ENCODE measurements around the gene PDCL2. TPM values are rescaled to one million over a fixed set of nuclear protein-coding genes. Genes with fewer than 3 reads are reported as not detected.

Gene PDCL2
- polyA plus RNA-seq, 3 donors, result not detected

- Mint-ChIP-seq H3K27me3 (ENCODE audit: low read depth in 3 of 3) (peaks cover 0 to 3% (median 3%) of the 10 kb centered on the region in 3 donors), H3K9me3 (no peaks in the 10 kb centered on the region), H3K4me3 (no peak overlapping the region), H3K36me3 (no peaks in the 10 kb centered on the region), H3K27ac (no peak overlapping the region), H3K4me1 (no peaks in the 10 kb centered on the region)
- Histone ChIP-seq H3K9me3 (replicated peaks in 1 of 2; ENCODE audit: control insufficient read depth in 1 of 2, insufficient read depth in 1 of 2, low read length in 2 of 2) (no peaks in the 10 kb centered on the region), H3K79me2 (ENCODE audit: insufficient read depth, low read length) (no peaks in the 10 kb centered on the region), H3K9ac (ENCODE audit: insufficient read depth, low read length, poor library complexity, severe bottlenecking) (no peak overlapping the region), H3K27me3 (ENCODE audit: control insufficient read depth in 2 of 2, insufficient read depth in 2 of 2, low read length in 2 of 2) (no peaks in the 10 kb centered on the region), H3K4me3 (replicated peaks in 1 of 3; ENCODE audit: low read depth in 2 of 3, low read length in 3 of 3) (no peak overlapping the region), H3K27ac (ENCODE audit: low read depth in 1 of 2, low read length in 2 of 2) (no peak overlapping the region), H4K20me1 (ENCODE audit: insufficient read depth, low read length) (no peaks in the 10 kb centered on the region), H3K4me1 (ENCODE audit: control insufficient read depth in 1 of 2, insufficient read depth in 2 of 2, low read length in 2 of 2) (no peaks in the 10 kb centered on the region), H2AFZ (ENCODE audit: insufficient read depth, low read depth, low read length, poor library complexity, severe bottlenecking) (no peak overlapping the region), H3K36me3 (replicated peaks in 1 of 2; ENCODE audit: control insufficient read depth in 1 of 2, insufficient read depth in 2 of 2, low read length in 2 of 2) (no peaks in the 10 kb centered on the region), H3K4me2 (replicated peaks; ENCODE audit: extremely low read depth, low read length, poor library complexity, severe bottlenecking) (no peak overlapping the region)
- DNase-seq, result no peak
- WGBS (ENCODE audit: insufficient coverage), result no CpG with 5 or more reads among the region's 1 CpG
- intact Hi-C loops (cut with micrococcal nuclease), result no loop called here
- no peak for TF ChIP-seq CTCF (IDR thresholded peaks at IDR 0.05)
Measured at GRCh38 chr4:55608591-55608990, 16.5 kb upstream of the PDCL2 start.

GRCh38 chr4:55604996-55605395, 13.0 kb upstream of the PDCL2 start:
- WGBS (ENCODE audit: insufficient coverage), result 92% methylated on average over 4 of the region's 7 CpGs
- Histone ChIP-seq H3K9me3 (replicated peaks in 1 of 2; ENCODE audit: control insufficient read depth in 1 of 2, insufficient read depth in 1 of 2, low read length in 2 of 2) (no peaks in the 10 kb centered on the region), H4K20me1 (ENCODE audit: insufficient read depth, low read length) (no peaks in the 10 kb centered on the region), H3K36me3 (replicated peaks in 1 of 2; ENCODE audit: control insufficient read depth in 1 of 2, insufficient read depth in 2 of 2, low read length in 2 of 2) (no peaks in the 10 kb centered on the region), H3K4me3 (replicated peaks in 1 of 3; ENCODE audit: low read depth in 2 of 3, low read length in 3 of 3) (no peak overlapping the region), H3K79me2 (ENCODE audit: insufficient read depth, low read length) (no peaks in the 10 kb centered on the region), H3K27ac (ENCODE audit: low read depth in 1 of 2, low read length in 2 of 2) (no peak overlapping the region), H3K4me1 (ENCODE audit: control insufficient read depth in 1 of 2, insufficient read depth in 2 of 2, low read length in 2 of 2) (no peaks in the 10 kb centered on the region), H2AFZ (ENCODE audit: insufficient read depth, low read depth, low read length, poor library complexity, severe bottlenecking) (no peak overlapping the region), H3K27me3 (ENCODE audit: control insufficient read depth in 2 of 2, insufficient read depth in 2 of 2, low read length in 2 of 2) (no peaks in the 10 kb centered on the region), H3K9ac (ENCODE audit: insufficient read depth, low read length, poor library complexity, severe bottlenecking) (no peak overlapping the region), H3K4me2 (replicated peaks; ENCODE audit: extremely low read depth, low read length, poor library complexity, severe bottlenecking) (no peak overlapping the region)
- DNase-seq, result no peak
- H3K27me3 Mint-ChIP-seq (ENCODE audit: low read depth in 3 of 3), result peaks cover 0 to 5% (median 3%) of the 10 kb centered on the region in 3 donors
- intact Hi-C loops (cut with micrococcal nuclease), result no loop called here
- no peak for TF ChIP-seq CTCF (IDR thresholded peaks at IDR 0.05)
- H3K36me3 Mint-ChIP-seq, result no peaks in the 10 kb centered on the region
- no peaks in the 10 kb centered on the region for H3K9me3 Mint-ChIP-seq
- H3K4me1 Mint-ChIP-seq, result no peaks in the 10 kb centered on the region
- H3K27ac Mint-ChIP-seq, result no peak overlapping the region
- H3K4me3 Mint-ChIP-seq, result no peak overlapping the region

Data from CD14-positive monocyte (primary cell).